Measurements from ENCODE around the gene ZNF385C.

Gene ZNF385C

DNA sequence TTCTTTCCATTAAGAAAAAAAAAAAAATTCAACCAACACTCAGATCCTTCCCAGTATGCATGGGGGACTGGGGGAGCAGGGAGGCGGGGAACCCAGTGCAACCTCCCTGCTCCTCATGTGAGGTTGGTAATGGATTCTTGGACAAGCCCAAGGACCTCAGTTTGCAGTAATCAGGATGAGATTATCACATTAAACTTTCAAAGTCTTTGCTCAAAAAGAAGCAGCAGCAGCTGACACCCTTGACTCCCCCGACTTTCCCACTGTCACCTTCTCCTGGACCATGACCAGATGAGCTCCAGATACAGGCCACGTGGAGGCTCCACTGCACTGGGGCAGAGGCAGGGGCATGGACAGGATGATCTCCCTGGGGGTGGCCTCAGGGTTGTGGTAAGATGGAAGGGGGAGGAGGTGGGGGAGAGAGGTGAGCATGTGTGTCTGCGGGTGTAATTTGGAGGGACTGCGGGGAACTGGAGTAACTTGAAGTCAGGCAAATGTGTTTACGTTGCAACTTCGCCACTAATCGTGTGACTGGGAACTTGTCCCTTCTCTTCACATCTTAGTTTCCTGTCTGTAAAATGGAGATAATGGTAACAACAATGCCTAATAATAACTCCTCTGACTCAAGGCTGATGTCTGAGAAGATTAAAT, 19.8 kb downstream of the ZNF385C start:
- no peak for DNase-seq (ENCODE audit: low spot score)
- TF ChIP-seq, protein P1, sequence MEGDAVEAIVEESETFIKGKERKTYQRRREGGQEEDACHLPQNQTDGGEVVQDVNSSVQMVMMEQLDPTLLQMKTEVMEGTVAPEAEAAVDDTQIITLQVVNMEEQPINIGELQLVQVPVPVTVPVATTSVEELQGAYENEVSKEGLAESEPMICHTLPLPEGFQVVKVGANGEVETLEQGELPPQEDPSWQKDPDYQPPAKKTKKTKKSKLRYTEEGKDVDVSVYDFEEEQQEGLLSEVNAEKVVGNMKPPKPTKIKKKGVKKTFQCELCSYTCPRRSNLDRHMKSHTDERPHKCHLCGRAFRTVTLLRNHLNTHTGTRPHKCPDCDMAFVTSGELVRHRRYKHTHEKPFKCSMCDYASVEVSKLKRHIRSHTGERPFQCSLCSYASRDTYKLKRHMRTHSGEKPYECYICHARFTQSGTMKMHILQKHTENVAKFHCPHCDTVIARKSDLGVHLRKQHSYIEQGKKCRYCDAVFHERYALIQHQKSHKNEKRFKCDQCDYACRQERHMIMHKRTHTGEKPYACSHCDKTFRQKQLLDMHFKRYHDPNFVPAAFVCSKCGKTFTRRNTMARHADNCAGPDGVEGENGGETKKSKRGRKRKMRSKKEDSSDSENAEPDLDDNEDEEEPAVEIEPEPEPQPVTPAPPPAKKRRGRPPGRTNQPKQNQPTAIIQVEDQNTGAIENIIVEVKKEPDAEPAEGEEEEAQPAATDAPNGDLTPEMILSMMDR (IDR thresholded peaks at IDR 0.05; ENCODE audit: borderline replicate concordance, control extremely low read depth, extremely low read depth, insufficient read depth, missing control alignments) = no peak
- in situ Hi-C loops (cut with MboI; ENCODE audit: low sequenced_read_pairs, unreplicated experiment) = no loop called here

- in situ Hi-C loops (cut with MboI; ENCODE audit: low sequenced_read_pairs, unreplicated experiment) = no loop called here
- TF ChIP-seq, protein P1 (IDR thresholded peaks at IDR 0.05; ENCODE audit: borderline replicate concordance, control extremely low read depth, extremely low read depth, insufficient read depth, missing control alignments) = no peak
- DNase-seq (ENCODE audit: low spot score) = no peak
Observed at GRCh38 chr17:42077755-42078154, 20.5 kb downstream of the ZNF385C start.

GRCh38 chr17:42076797-42077559, 21.3 kb downstream of the ZNF385C start:
- in situ Hi-C loops (cut with MboI; ENCODE audit: low sequenced_read_pairs, unreplicated experiment) = no loop called here
- TF ChIP-seq, protein P1 (IDR thresholded peaks at IDR 0.05; ENCODE audit: borderline replicate concordance, control extremely low read depth, extremely low read depth, insufficient read depth, missing control alignments) = no peak
- no peak for DNase-seq (ENCODE audit: low spot score)

DNA sequence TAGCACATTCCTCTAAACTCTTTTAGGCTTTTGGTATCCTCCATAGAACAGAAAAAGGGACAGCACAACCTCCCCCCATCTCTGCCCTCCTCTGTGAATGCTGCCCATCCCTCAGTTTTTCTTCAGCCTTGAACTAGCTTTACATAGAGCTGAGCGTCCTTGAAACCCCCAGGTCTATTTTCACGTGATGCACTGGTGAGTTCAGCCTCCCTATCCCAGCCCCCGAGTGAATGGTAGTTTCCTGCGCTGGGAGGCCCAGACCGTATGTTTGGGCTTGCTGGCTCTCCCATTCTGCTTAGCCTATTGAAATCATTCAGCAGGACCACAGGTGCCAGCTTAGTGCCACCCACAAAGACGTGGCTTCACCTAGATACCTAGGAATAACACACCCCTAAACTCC, 22.5 kb downstream of the ZNF385C start:
- no peak for DNase-seq (ENCODE audit: low spot score)
- in situ Hi-C loops (cut with MboI; ENCODE audit: low sequenced_read_pairs, unreplicated experiment) = no loop called here
- TF ChIP-seq, protein P1 (IDR thresholded peaks at IDR 0.05; ENCODE audit: borderline replicate concordance, control extremely low read depth, extremely low read depth, insufficient read depth, missing control alignments) = no peak

- TF ChIP-seq, protein P1 (IDR thresholded peaks at IDR 0.05; ENCODE audit: borderline replicate concordance, control extremely low read depth, extremely low read depth, insufficient read depth, missing control alignments) = no peak
- in situ Hi-C loops (cut with MboI; ENCODE audit: low sequenced_read_pairs, unreplicated experiment) = no loop called here
- DNase-seq (ENCODE audit: low spot score) = no peak
Observed at GRCh38 chr17:42072323-42073187, 25.7 kb downstream of the ZNF385C start.

DNA sequence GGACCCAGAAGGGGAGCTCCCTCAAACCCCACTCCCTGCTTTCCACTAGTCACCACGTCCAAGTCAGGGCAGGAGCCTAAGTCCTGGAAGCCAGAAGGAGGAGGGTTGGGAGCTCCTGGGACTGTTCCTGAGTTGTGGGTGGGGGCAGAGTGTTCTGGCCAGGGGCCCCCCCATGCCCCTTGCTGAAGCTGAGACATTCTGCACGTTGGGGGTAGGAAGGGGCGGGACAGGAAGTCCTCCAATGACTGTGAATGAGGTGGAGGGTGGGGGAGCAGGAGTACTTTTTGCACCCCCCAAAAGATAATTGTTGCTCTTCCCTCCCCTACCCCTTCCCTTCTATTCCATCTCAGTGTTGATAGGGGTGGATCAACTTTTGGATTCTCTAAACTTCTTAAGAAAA, 26.5 kb downstream of the ZNF385C start:
- in situ Hi-C loops (cut with MboI; ENCODE audit: low sequenced_read_pairs, unreplicated experiment) = no loop called here
- TF ChIP-seq, protein P1 (IDR thresholded peaks at IDR 0.05; ENCODE audit: borderline replicate concordance, control extremely low read depth, extremely low read depth, insufficient read depth, missing control alignments) = no peak
- DNase-seq (ENCODE audit: low spot score) = no peak
